ENCODE results near the gene MEAF6. TPM values are rescaled to one million over a fixed set of nuclear protein-coding genes. Genes with fewer than 3 reads are reported as not detected.

The MEAF6 gene
- total and polyA plus RNA-seq, 2 of the 8 experiments (the other 6 are each of a cell fraction or from before 2014, with no cell fraction given) = 23.0 to 38.8 TPM

- no peak for TF ChIP-seq TEAD4 (IDR thresholded peaks at IDR 0.05; ENCODE audit: low read depth, low read length)
- peak; percentile 38; the same call in 1 of the 2 replicates for TF ChIP-seq MAFK (IDR thresholded peaks at IDR 0.05; ENCODE audit: low read depth, low read length)
Observed at GRCh38 chr1:37471345-37472231, 43.0 kb downstream of the MEAF6 start (continued).
